ENCODE results near the gene MUC2. TPM values are rescaled to one million over a fixed set of nuclear protein-coding genes. Genes with fewer than 3 reads are reported as not detected.

MUC2 gene
- total RNA-seq, 1 experiment from 2014 or later = not detected

DNA sequence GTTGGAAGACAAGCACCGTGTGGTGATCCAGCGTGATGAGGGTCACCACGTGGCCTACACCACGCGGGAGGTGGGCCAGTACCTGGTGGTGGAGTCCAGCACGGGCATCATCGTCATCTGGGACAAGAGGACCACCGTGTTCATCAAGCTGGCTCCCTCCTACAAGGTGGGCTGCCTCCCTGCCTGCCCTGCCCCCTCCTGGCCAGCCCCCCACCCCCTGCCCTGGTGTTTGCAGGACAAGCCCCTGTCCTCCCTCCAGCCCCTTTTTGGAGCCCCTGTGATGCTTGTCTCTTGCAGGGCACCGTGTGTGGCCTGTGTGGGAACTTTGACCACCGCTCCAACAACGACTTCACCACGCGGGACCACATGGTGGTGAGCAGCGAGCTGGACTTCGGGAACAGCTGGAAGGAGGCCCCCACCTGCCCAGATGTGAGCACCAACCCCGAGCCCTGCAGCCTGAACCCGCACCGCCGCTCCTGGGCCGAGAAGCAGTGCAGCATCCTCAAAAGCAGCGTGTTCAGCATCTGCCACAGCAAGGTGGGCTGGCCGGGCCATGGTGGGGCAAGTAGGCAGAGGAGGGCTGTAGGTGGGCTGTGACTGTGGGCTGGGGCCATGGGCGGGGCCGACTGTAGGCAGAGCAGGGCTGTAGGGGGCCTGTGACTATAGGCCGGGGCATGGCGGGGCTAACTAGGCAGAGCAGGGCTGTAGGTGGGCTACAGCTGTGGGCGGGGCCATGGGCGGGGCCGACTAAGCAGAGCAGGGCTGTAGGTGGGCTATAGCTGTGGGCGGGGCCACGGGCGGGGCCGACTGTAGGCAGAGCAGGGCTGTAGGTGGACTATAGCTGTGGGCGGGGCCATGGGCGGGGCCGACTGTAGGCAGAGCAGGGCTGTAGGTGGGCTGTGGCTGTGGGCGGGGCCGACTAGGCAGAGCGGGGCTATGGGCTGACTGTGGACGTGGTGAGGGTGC lies 13.6 kb downstream of the MUC2 start:
- DNase-seq (ENCODE audit: low read depth) = no peak

DNA sequence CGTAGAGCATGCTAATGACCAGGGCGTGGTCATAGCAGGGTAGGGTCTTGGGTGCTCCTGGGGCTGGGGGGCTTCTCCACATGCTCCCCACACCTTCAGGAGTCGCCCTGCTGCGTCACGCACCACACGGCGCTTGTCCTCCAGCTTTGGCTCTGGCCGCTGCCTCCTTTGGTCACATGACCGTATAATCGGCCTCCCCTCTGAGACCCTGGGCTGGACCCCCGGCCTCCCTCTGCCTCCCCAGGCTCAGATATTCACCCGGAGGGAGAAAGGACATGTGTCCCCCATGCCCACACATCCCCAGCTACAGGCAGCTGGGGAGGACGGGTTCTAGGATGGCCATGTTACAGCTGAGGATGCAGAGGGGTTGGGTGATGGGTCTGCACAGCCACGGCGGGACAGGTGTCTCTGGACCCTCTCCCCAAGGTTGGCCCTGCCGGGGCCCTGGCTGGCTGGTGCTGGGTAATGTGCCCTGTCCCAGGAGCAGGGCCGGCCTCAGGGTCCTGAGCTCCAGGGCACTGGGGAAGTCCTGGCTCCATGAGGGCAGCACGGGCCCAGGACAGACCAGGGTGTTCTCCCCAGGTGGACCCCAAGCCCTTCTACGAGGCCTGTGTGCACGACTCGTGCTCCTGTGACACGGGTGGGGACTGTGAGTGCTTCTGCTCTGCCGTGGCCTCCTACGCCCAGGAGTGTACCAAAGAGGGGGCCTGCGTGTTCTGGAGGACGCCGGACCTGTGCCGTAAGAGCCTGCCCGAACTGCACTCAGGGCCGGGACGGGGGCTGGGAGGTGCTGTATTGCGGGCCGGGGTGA lies 14.5 kb downstream of the MUC2 start:
- no peak for DNase-seq (ENCODE audit: low read depth)

DNA sequence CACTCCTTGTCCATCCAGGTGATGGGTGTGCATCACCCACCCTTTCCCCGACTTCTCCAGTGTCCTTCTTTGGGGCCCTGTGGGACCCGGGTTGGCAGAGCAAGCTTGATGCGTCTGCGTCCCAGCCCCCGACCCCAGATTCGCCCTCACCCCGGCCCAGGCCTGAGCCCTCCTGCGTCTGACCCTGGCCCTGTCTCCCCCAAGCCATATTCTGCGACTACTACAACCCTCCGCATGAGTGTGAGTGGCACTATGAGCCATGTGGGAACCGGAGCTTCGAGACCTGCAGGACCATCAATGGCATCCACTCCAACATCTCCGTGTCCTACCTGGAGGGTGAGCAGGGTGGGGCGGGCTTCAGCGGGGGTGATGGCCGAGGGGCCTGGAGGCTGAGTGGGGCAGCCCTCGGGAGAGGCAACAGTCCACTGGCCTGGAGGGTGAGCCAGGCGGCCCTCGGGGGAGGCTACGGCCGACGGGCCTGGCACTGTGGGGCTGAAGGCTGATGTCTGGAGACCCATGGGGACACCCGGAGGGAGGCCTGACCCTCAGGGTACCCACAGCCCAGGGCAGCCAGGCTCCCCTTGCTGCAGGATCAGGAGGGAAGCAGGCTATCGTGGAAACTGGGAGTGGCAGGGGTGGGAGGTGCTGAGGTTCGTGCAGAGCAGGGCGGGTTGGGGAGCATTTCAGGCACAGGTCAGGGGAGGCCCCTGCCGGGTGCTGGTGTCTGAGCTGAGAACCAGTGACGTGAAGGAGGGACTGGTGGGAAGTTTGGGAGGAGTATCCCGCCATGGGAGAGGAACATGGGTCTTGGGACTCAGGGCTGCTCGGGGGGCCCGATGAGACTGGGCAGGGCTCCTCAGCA lies 15.3 kb downstream of the MUC2 start:
- DNase-seq (ENCODE audit: low read depth) = no peak

DNA sequence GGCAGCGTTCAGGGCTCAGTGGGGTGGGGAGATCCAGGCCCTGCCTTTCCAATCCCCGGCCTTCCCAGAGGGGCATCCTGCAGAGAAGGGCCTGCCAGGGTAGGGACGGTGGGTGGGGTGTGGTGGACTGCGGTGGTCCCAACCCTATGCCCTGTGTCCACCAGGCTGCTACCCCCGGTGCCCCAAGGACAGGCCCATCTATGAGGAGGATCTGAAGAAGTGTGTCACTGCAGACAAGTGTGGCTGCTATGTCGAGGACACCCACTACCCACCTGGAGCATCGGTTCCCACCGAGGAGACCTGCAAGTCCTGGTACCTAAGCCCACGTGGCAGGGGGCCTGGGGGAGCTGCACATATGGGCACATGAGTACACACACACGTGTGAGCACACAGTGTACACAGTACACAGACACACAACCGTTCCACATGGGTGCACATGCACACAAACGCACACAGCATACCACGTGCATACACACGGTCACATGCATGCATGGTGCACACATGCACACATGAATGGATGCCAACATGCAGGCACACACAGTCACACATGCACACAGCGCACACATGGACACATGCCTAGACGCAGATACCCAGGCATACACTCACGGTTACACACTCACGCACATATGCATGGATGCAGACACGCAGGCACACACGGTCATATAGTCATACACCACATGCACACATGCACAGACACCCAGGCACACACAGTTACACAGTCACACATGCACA lies 16.1 kb downstream of the MUC2 start:
- no peak for DNase-seq (ENCODE audit: low read depth)

DNA sequence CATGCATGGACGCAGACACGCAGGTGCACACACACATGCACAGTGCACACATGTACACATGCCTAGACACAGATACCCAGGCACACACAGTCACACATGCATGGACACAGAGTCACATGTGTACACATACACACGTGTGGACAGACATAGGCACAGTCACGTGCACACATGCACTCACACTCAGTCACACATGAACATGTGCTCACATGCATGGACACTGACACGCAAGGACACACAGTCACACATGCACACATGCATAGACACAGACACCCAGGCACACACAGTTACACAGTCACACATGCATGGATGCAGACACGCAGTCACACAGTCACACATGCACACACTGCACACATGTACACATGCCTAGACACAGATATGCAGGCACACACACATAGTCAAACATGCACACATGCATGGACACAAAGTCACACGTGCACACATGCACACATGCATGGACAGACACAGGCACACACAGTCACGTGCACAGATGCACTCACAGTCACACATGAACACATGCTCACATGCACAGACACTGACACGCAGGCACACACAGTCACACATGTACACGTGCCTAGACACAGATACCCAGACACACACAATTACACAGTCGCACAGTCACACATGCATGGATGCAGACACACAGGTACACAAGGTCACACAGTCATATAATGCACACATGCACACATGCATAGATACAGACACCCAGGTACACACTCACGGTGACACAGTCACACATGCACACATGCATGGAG lies 16.8 kb downstream of the MUC2 start:
- no peak for DNase-seq (ENCODE audit: low read depth)

DNA sequence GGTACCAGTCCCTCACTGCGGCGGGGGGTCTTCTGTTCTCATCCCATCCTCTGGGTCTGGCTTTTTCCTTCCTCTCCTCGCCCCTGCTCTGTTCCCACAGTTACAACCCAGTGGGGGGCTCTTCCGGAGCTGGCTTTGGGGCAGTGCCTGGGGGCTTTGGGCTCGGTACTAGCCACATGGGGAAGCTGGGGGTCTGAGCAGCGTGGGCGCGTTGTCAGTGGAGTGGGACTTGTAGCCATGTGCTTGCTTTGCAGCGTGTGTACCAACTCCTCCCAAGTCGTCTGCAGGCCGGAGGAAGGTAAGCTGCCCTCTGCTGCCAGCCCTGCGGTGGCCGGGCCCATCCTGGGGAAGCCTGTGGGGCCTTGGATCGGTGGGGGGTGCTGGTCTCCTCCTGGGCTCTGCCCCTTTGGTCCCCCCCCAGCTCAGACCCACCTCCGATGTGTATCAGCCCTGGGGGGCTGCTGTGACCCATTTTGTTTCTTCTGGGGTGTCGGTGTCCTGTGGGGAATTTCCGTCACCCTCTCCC lies 17.5 kb downstream of the MUC2 start:
- DNase-seq (ENCODE audit: low read depth) = no peak

DNA sequence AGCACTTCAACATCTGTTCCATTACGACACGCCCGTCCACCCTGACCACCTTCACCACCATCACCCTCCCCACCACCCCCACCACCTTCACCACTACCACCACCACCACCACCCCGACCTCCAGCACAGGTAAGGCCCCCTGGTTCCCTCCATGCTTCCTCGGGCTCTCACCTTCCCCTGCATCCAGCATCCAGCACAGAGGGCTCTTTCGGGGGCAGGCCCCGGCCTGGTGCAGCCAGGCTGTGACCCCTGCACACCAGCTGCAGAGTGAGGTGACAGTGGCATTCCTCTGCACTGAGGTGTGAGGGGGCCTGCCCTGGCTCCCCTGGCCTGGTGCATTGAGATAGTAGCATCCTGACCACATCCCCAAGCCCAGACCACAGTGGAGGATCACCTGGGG lies 18.2 kb downstream of the MUC2 start:
- no peak for DNase-seq (ENCODE audit: low read depth)

DNA sequence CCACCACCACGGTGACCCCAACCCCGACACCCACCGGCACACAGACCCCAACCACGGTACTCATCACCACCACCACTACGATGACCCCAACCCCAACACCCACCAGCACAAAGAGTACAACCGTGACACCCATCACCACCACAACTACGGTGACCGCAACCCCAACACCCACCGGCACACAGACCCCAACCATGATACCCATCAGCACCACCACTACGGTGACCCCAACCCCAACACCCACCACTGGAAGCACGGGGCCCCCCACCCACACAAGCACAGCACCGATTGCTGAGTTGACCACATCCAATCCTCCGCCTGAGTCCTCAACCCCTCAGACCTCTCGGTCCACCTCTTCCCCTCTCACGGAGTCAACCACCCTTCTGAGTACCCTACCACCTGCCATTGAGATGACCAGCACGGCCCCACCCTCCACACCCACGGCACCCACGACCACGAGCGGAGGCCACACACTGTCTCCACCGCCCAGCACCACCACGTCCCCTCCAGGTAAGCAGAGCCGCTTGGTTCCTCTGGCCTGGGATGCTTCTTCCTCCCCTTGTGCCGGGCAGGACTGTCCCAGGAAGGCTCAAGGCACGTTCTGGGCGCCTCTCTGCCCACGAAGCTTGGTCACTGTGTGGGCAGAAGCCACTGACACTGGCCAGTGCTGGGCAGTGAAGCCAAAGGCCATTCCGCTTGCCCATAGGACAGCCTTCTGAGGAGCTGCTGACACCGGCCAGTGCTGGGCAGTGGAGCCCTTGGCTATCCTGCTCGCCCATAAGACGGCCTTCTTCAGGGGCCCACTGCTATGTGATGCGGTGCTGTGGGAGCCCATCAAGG lies 25.1 kb downstream of the MUC2 start:
- no peak for DNase-seq (ENCODE audit: low read depth)

DNA sequence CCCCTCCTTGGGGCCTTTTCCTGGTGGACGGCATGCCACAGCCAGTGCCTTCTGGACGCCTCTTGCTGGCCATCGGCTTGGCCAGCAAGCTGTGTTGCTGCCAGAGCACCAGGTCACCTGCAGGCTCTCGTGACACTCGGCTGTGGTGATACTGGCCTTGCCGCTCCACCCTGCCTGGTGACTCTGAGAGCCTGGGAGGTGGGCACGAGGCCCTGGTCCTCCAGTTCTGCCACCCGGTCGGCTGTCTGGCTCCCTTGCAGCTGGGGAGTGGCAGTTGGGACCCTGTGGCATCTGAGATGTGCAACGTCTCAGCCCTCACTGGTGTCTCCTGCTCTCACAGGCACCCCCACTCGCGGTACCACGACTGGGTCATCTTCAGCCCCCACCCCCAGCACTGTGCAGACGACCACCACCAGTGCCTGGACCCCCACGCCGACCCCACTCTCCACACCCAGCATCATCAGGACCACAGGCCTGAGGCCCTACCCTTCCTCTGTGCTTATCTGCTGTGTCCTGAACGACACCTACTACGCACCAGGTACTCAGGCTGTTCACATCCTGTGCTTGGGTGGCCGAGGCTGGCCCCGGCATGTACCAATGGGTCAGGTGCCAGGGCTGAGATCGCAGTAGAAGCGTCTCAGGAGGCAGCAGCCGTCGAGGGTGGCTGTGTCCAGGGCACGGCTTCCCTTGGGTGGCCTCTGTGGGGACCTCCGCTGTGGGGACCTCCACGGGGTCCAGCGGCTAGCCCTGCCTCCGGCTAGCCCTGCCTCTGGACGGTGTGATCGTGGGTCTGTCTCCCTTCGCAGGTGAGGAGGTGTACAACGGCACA lies 26.0 kb downstream of the MUC2 start:
- DNase-seq (ENCODE audit: low read depth) = no peak

DNA sequence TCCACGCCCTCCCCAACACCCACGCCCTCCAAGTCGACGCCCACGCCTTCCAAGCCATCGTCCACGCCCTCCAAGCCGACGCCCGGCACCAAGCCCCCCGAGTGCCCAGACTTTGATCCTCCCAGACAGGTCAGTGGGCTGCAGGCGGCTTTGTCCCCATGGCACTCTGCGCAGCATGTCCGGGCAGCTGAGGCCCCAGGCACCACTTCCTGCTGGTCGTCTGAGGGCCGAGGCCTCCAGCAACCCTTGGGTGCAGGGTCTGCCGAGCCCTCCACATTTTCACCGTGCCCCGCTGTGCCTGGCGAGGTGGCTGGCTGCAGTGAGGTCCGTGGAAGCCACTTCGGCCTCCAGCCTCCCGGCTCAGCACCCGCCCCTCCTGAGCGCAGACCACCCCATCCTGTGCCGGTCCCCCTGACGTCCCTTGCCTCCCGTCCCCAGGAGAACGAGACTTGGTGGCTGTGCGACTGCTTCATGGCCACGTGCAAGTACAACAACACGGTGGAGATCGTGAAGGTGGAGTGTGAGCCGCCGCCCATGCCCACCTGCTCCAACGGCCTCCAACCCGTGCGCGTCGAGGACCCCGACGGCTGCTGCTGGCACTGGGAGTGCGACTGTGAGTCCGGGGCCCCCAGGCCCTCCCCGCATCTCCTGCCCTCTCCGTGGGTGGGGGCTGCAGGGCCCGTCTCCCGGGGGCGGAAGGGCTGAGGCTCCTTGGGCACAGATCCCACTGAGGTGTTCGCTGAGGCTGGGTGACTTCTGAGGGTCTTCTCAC lies 26.8 kb downstream of the MUC2 start:
- no peak for DNase-seq (ENCODE audit: low read depth)

DNA sequence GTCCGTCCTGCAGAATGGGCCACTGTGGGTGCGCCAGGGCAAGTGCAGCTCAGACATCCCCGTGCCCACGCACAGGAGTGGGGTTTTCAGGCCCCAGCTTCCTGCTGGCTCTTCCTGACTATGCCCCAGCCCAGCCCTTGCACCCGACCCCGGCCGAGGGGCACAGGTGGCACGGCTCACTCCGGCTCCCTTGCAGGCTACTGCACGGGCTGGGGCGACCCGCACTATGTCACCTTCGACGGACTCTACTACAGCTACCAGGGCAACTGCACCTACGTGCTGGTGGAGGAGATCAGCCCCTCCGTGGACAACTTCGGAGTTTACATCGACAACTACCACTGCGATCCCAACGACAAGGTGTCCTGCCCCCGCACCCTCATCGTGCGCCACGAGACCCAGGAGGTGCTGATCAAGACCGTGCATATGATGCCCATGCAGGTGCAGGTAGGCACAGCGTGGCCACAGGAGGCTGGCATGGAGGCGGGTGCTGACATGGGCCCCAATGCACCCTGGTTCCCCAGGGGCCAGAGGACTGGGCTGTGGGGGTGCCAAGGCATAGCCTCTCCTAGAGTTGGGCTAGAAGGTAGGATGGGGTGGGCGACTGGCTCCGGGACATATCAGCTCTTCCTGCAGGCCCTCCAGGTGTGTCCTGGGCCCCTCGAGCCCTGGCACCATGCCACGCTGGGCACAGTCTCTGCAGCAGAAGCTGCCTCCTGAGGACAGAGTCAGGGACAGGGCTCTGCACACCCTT lies 27.7 kb downstream of the MUC2 start:
- DNase-seq (ENCODE audit: low read depth) = no peak

DNA sequence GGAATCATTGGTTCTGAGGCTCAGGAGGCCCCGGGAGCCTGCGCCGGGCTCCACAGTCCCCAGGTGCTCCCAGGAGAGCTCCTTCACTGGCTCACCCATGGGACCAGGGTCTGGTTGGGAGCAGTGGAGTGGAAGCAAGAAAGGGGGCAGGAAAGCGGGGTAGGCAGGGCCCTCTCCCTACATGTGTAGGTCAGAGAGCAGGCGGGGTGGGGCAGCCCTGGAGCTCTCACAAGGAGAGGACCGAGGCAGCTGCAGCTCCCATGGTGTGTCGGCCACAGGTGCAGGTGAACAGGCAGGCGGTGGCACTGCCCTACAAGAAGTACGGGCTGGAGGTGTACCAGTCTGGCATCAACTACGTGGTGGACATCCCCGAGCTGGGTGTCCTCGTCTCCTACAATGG lies 28.3 kb downstream of the MUC2 start:
- DNase-seq (ENCODE audit: low read depth) = no peak

DNA sequence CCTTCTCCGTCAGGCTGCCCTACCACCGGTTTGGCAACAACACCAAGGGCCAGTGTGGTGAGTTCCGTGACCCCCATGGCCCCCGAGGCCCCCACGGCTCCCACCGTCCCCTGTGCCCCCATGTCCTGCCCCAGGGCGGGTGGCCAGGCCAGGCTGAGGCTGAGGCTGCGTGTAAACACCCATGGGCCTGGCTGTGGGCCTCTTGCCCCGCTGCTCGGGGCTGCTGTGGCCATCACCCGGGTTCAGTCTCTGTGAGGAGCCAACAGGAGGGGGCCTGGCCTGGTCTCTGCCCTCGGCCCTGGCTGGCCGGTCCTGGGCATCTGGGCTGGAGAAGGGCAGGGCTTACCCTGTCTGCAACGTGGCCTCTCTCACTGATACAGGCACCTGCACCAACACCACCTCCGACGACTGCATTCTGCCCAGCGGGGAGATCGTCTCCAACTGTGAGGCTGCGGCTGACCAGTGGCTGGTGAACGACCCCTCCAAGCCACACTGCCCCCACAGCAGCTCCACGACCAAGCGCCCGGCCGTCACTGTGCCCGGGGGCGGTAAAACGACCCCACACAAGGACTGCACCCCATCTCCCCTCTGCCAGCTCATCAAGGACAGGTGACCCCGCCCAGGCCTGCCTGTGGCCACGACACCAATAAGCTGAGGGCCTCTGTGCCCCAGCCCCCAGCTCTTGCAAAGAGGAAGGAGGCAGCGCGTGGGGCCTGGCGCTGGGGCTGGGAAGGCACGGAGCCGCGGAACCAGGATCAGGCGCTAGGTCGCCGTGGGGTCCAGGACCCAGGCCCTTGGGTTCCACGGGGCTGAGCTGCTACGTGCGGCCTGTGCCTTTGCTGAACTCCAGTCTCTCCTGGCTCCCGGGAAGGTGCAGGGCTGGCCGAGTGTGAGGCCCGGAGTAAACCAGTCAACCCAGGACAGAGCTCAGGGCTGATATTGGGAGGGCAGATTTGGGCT lies 29.0 kb downstream of the MUC2 start:
- no peak for DNase-seq (ENCODE audit: low read depth)

DNA sequence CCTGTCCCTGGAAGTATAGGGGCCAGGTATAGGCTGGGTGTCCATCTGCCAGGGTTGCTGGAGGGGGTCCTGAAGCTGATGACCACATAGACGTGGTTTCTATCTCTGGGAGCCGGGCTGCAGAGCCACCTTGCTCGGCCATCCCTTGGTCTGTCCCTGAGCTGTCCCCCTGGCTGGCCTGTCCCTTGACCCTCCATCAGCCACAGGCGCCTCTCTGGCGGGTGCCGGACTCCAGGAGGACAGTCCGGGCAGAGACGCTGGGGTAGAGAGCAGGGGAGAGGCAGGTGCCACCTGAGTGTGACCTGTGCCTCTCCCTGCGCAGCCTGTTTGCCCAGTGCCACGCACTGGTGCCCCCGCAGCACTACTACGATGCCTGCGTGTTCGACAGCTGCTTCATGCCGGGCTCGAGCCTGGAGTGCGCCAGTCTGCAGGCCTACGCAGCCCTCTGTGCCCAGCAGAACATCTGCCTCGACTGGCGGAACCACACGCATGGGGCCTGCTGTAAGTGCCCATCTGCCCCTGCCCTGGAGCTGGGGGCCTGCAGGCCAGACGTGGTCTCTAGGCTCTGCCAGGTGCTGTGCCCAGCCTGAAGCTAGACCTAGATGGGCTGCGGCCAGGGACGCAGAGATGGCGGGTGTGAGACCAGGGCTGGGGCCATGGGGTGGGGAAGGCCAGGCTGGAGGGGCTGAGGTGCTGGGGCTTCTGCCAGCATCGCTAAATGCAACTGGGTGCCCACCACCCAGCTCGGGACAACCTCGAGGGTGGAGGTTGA lies 29.9 kb downstream of the MUC2 start:
- no peak for DNase-seq (ENCODE audit: low read depth)

DNA sequence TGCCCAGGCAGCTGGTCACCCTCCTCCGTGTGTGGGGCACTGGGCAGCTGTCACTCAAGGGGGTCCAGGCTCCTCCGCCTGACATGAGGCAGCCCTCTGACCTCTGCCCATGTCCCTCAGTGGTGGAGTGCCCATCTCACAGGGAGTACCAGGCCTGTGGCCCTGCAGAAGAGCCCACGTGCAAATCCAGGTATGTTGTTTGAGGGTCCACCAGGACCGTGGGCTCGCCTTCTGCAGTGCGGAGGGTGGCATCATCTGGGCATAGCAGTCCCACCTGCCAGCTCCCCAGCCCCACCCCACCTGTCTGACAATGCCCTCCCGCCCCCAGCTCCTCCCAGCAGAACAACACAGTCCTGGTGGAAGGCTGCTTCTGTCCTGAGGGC lies 30.5 kb downstream of the MUC2 start:
- no peak for DNase-seq (ENCODE audit: low read depth)
